ENCODE results near the gene PREP. TPM values are rescaled to one million over a fixed set of nuclear protein-coding genes. Genes with fewer than 3 reads are reported as not detected.
"Not testable (repeated sequence)": the region's sequence is repeated elsewhere in the genome, so short reads cannot be mapped to it uniquely, and the experiment has no call there.

PREP gene
- total RNA-seq, 1 donor from 2014 or later, result 18.7 TPM

DNA sequence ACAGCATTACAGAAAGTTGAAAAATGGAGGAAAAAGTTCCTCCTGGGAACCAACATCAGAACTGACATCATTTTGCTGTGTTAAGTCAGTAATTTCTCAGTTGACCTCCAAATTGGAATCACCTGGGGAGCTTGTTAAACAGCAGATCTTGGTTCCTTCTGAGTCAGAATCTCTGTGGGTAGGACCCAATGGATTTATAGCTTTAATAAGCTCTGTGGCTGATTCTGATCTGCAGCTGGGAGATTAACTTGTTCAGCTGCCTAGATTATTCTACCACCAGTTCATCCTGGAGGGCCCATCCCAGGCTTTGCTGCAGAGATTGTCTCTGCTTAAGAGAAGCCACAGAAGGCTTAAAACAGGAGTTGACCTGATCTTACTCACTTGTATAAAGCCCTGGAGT is 132.4 kb downstream of the PREP start:
- DNase-seq (ENCODE audit: low read depth in 2 of 2), result no peak

GRCh38 chr6:105269390-105269789 is 133.5 kb downstream of the PREP start:
- no peak for DNase-seq (ENCODE audit: low read depth in 2 of 2)

DNA sequence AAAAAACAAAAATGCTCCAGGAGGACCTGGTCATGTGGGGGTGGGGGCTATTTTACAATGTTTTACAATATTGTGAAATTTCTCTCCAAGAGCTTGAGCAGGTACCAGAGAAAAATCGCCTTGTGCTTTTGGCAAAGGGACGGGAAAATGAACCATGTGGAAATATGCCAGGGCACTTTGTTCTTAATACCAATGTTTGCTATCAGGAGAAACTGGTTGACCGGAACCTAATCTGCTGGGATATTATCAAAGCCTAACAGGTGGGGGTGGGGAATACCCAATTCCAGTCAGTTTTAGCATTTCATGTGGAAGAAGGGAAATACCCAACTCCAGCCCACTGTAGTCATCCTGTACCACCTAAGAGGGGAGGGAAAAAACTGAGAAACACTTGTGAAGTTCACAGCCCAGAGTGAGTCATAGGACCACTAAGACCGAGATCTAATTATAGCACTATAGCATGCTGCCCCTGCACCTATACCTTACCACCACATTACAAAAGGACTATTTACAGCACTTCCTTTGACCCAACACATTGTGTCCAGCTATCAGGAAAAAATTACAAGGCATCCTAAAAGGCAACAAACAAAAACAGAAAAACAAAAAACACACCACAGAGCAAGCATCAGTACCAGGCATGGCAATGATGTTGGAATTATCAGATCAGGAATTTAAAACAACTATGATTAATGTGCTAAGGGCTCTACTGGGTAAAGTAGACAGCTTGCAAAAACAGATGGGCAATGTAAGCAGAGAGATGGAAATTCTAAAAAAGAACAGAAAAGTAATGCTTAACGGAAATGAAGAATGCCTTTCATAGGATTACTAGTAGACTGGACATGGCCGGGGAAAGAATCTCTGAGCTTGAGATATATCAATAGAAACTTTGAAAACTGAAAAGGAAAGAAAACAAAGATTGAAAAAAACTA is 138.9 kb downstream of the PREP start:
- no peak for DNase-seq (ENCODE audit: low read depth in 2 of 2)

GRCh38 chr6:105259913-105260889 is 142.7 kb downstream of the PREP start:
- DNase-seq (ENCODE audit: low read depth in 2 of 2), result peak in 1 of 2 donors; percentile 41

GRCh38 chr6:105258816-105259215 is 144.1 kb downstream of the PREP start:
- no peak for DNase-seq (ENCODE audit: low read depth in 2 of 2)

DNA sequence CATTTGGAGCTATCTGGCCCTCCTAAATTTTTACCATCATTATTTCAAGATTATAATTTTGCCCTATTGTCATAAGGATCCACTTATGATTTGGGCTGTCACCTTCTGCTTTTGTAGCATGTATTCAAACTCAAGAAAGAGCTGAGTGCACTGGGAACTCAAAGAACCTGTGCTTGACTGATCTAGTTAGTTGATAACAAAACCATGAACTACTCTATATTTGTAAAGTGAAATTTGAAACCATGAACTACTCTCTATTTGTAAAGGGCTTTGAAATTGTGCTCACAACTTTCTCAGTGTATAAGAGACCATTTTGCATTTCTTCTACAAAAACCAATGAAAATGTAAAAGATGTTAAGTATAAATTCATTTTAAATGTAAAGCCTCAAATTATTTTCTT is 145.5 kb downstream of the PREP start:
- DNase-seq (ENCODE audit: low read depth in 2 of 2), result no peak

- no peak for DNase-seq (ENCODE audit: low read depth in 2 of 2)
Observed at GRCh38 chr6:105256619-105257018, 146.3 kb downstream of the PREP start.

GRCh38 chr6:105253787-105254186 is 149.1 kb downstream of the PREP start:
- no peak for DNase-seq (ENCODE audit: low read depth in 2 of 2)

GRCh38 chr6:105251689-105252088 is 151.2 kb downstream of the PREP start:
- no peak for DNase-seq (ENCODE audit: low read depth in 2 of 2)

- no peak for DNase-seq (ENCODE audit: low read depth in 2 of 2)
Observed at GRCh38 chr6:105250533-105250932, 152.3 kb downstream of the PREP start.

DNA sequence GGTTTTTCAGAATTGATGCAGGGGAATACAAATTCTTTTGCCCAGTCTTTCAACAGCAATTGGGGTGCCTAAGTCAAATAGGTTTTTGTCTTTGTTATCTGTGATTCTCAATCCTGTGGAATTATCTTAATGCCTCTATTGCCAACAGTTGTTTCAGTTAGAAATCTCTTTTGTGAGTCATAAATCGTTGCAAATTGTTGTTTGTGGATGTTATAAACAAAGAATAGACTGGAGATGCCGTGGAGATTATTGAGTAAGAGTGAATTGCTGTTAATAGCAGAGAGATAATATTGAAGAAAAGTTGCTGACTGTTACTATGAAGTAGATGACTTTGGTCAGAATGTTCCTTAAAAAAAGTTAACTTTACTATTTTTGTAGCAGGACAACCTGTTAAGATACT is 159.4 kb downstream of the PREP start:
- no peak for DNase-seq (ENCODE audit: low read depth in 2 of 2)

DNA sequence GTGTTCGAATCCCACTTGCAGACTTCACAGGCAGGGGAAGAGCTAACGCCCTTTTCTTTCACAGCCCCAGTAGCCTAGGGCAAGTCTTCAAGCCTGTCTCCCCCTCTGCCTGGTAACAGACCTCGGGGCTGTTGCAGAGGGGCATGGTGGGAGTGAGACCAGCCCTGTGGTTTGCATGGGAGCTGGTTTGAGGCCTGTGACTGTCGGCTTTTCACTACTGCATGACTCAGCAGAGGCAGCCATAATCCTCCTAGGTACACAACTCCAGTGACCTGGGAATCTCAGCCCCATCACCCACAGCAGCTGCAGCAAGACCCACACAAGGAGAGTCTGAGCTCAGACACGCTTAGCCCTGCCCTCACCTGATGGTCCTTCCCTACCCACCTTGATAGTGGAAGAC is 167.7 kb downstream of the PREP start:
- no peak for DNase-seq (ENCODE audit: low read depth in 2 of 2)

- not testable (repeated sequence) for DNase-seq (ENCODE audit: low read depth in 2 of 2)
Observed at GRCh38 chr6:105231771-105232170, 171.1 kb downstream of the PREP start.

Other genes starting within 250 kb of the PREP start
- under 0.01 and 0.87 TPM in 2 replicates for gene POPDC3, start 223.1 kb downstream of the PREP start, total RNA-seq

All from lung microvascular endothelial cell (primary cell).